HepG2 (cell line): ENCODE data around the gene YPEL3. TPM values are rescaled to one million over a fixed set of nuclear protein-coding genes. Genes with fewer than 3 reads are reported as not detected.

Experiments
- CENPBD1 ChIP-seq: sonication (generic); formaldehyde crosslinking; IDR thresholded peaks from 2 replicates; pipeline ENCODE4 v1.8.0; 2022; ENCODE audit warnings: missing genetic modification reagents, low read depth, mild to moderate bottlenecking, borderline replicate concordance
- DDIT3 ChIP-seq: sonication (generic); formaldehyde crosslinking; IDR thresholded peaks from 2 replicates; pipeline ENCODE4 v1.4.0; 2020; ENCODE audit warnings: mild to moderate bottlenecking, missing genetic modification reagents
- HMGA1 ChIP-seq: sonication (generic); formaldehyde crosslinking; conservative IDR thresholded peaks from 2 replicates; pipeline ENCODE4 v1.4.0; 2020; ENCODE audit warnings: missing genetic modification reagents
- KAT7 ChIP-seq: IDR thresholded peaks from 2 replicates; pipeline ENCODE4 v1.6.1; 2018; ENCODE audit warnings: borderline replicate concordance, missing compliant biosample characterization
- MAFF ChIP-seq: IDR thresholded peaks from 2 replicates; pipeline ENCODE4 v1.6.1; 2011; ENCODE audit warnings: low read depth, low read length, improper control_type of control experiment
- MXD3 ChIP-seq: IDR thresholded peaks from 2 replicates; pipeline ENCODE4 v1.6.1; 2016; ENCODE audit warnings: mild to moderate bottlenecking, missing biosample characterization, missing genetic modification reagents
- NR2F1 ChIP-seq, 2 experiments: fragments of 450-650 bp in 1 of 2; formaldehyde crosslinking in 1 of 2; IDR thresholded peaks; 2 replicates each; pipeline versions ENCODE4 v1.5.0 to v1.6.1; 2016 to 2020; ENCODE audit warnings: mild to moderate bottlenecking in 1 of 2, missing compliant biosample characterization in 1 of 2, missing genetic modification reagents in 1 of 2, moderate library complexity in 1 of 2
- PAF1 ChIP-seq: IDR thresholded peaks from 2 replicates; pipeline ENCODE4 v1.6.1; 2016; ENCODE audit warnings: missing genetic modification reagents, missing compliant biosample characterization
- RBAK ChIP-seq: sonication (generic); formaldehyde crosslinking; IDR thresholded peaks from 2 replicates; pipeline ENCODE4 v1.5.1; 2020; ENCODE audit warnings: mild to moderate bottlenecking, missing genetic modification reagents
- RBM22 ChIP-seq: fragments of 200-400 bp; formaldehyde crosslinking; optimal IDR thresholded peaks from 2 replicates; pipeline ENCODE3; 2017; ENCODE audit warnings: mild to moderate bottlenecking, low read length, moderate library complexity
- REPIN1 ChIP-seq: sonication (generic); formaldehyde crosslinking; IDR thresholded peaks from 2 replicates; pipeline ENCODE4 v1.8.0; 2022; ENCODE audit warnings: missing genetic modification reagents, low read depth, mild to moderate bottlenecking, borderline replicate concordance
- TCF7 ChIP-seq: sonication (generic); IDR thresholded peaks from 2 replicates; pipeline ENCODE4 v1.6.1; 2016; ENCODE audit warnings: antibody characterized with exemption, low read depth
- ZBTB1 ChIP-seq: sonication (generic); formaldehyde crosslinking; IDR thresholded peaks from 2 replicates; pipeline ENCODE4 v1.4.0; 2020; ENCODE audit warnings: missing genetic modification reagents, borderline replicate concordance
- ZBTB39 ChIP-seq: sonication (generic); formaldehyde crosslinking; IDR thresholded peaks from 2 replicates; pipeline ENCODE4 v1.5.0; 2020; ENCODE audit warnings: missing genetic modification reagents
- ZNF614 ChIP-seq: IDR thresholded peaks from 2 replicates; pipeline ENCODE4 v1.6.1; 2018; ENCODE audit warnings: missing biosample characterization, missing genetic modification reagents, inconsistent platforms, borderline replicate concordance
- ZNF670 ChIP-seq: sonication (generic); formaldehyde crosslinking; IDR thresholded peaks from 2 replicates; pipeline ENCODE4 v1.8.0; 2022; ENCODE audit warnings: mild to moderate bottlenecking, missing genetic modification reagents, borderline replicate concordance
- ZNF674 ChIP-seq: sonication (generic); formaldehyde crosslinking; IDR thresholded peaks from 2 replicates; pipeline ENCODE4 v1.5.0; 2020; ENCODE audit warnings: low read depth, mild to moderate bottlenecking, missing genetic modification reagents
- ZNF703 ChIP-seq: sonication (generic); formaldehyde crosslinking; IDR thresholded peaks from 2 replicates; pipeline ENCODE4 v1.5.1; 2020; ENCODE audit warnings: missing genetic modification reagents, mild to moderate bottlenecking, moderate library complexity, borderline replicate concordance
- ZNF773 ChIP-seq: sonication (generic); formaldehyde crosslinking; IDR thresholded peaks from 2 replicates; pipeline ENCODE4 v1.4.0; 2020; ENCODE audit warnings: missing genetic modification reagents, borderline replicate concordance
- ZSCAN25 ChIP-seq: sonication (generic); formaldehyde crosslinking; IDR thresholded peaks from 2 replicates; pipeline ENCODE4 v1.8.0; 2022; ENCODE audit warnings: mild to moderate bottlenecking, missing genetic modification reagents
- polyA plus RNA-seq, 8 experiments: library from polyadenylated mRNA; depleted of rRNA in 3 of 8; stranded (reverse) in 7 of 8; unstranded in 1 of 8; fragments of >200 nt; fragmentation: Illumina TruSeq in 4 of 8; extraction: Trizol in 4 of 8; gene quantifications; 2 replicates each; pipeline versions ENCODE4 v1.2.1 to v1.2.3, GENCODE V29; 2011 to 2016; ENCODE audit warnings: low read depth in 4 of 8, missing spikeins in 1 of 8, mixed read lengths in 1 of 8; ENCODE audit not compliant: insufficient read depth in 1 of 8
- total RNA-seq, 5 experiments: library from RNA; depleted of rRNA; stranded (reverse); fragments of >200 nt; fragmentation: Illumina TruSeq; extraction: Trizol; gene quantifications; 2 replicates each; pipeline ENCODE4 v1.2.3, GENCODE V29; 2016; ENCODE audit warnings: low read depth in 1 of 5
- TF ChIP-seq, protein P1 (sequence below): sonication (generic); formaldehyde crosslinking; IDR thresholded peaks from 2 replicates; pipeline ENCODE4 v1.4.0; 2020; ENCODE audit warnings: mild to moderate bottlenecking, low read depth, missing genetic modification reagents
- TF ChIP-seq, protein P2 (sequence below): sonication (generic); IDR thresholded peaks from 2 replicates; pipeline ENCODE4 v1.6.1; 2016; ENCODE audit warnings: low read depth, borderline replicate concordance

Gene YPEL3
- total and polyA plus RNA-seq, 2 of the 13 experiments (the other 11 are each of a cell fraction or from before 2014, with no cell fraction given), result 5.4 to 47.0 TPM

DNA sequence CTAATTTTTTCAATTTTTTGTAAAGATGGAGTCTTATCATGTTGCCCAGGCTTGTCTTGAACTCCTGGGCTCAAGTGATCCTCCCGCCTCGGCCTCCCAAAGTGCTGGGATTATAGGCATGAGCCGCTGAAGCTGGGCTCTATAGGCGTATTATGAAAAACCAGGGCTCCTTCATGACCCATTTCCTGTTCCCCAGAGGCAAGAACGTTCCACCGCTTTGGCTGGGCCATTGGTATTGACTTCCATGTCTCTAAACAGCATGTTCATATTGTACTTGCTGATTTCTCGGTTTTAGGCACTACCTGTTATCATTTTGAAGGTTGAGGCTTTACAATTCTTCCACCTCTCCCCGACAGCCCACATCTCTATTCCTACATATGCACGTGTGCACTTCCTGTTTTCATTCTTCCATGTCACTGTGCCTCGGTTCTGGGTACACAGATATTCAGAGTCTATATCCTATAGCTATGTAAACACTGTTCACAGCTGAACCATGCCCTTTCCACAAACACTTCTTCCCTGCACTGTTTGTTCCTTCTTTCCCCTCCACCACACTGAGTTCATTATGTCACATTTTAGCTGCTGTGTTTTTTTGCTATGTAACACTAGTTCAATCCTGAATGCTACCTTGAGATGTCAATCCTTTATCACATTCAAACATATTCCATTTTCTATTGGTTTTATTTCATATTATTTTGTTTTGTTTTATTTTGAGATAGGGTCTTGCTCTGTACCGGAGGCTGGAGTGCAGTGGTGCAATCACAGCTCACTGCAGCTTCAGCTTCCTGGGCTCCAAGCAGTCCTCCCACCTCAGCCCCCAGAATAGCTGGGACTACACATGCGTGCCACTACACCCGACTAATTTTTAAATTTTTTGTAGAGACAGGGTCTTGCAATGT, 43.8 kb upstream of the YPEL3 start (continued):
- TF ChIP-seq RBM22 (peak; percentile 29), ZNF614 (CRISPR knock-in tag) (peak; percentile 97), ZNF670 (CRISPR knock-in tag) (peak; percentile 47; the same call in 1 of the 2 replicates), RBAK (CRISPR knock-in tag) (no peak), ZNF773 (CRISPR knock-in tag) (no peak), NR2F1 (CRISPR knock-in tag; IDR thresholded peaks at IDR 0.05) (peak; percentile 57 to 84), ZNF674 (CRISPR knock-in tag) (no peak), ZNF703 (CRISPR knock-in tag) (no peak), PAF1 (CRISPR knock-in tag) (no peak), ZBTB1 (CRISPR knock-in tag) (no peak), HMGA1 (CRISPR knock-in tag) (no peak; the same call in 1 of the 2 replicates), KAT7 (CRISPR knock-in tag) (peak; percentile 50; the same call in 1 of the 2 replicates), CENPBD1 (CRISPR knock-in tag) (no peak), ZBTB39 (CRISPR knock-in tag) (peak; percentile 84; the same call in 1 of the 2 replicates), REPIN1 (peak; percentile 25; the same call in 1 of the 2 replicates), MAFF (peak; percentile 40; the same call in 1 of the 2 replicates), MXD3 (CRISPR knock-in tag) (no peak), ZSCAN25 (peak; percentile 96), DDIT3 (CRISPR knock-in tag) (no peak), TCF7 (peak; percentile 48)
- TF ChIP-seq, protein P1, sequence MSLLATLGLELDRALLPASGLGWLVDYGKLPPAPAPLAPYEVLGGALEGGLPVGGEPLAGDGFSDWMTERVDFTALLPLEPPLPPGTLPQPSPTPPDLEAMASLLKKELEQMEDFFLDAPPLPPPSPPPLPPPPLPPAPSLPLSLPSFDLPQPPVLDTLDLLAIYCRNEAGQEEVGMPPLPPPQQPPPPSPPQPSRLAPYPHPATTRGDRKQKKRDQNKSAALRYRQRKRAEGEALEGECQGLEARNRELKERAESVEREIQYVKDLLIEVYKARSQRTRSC (CRISPR knock-in tag), result no peak; the same call in 1 of the 2 replicates
- TF ChIP-seq, protein P2, sequence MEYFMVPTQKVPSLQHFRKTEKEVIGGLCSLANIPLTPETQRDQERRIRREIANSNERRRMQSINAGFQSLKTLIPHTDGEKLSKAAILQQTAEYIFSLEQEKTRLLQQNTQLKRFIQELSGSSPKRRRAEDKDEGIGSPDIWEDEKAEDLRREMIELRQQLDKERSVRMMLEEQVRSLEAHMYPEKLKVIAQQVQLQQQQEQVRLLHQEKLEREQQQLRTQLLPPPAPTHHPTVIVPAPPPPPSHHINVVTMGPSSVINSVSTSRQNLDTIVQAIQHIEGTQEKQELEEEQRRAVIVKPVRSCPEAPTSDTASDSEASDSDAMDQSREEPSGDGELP, result peak; percentile 97
